ENCODE measurements around the gene TBX1. TPM values are rescaled to one million over a fixed set of nuclear protein-coding genes. Genes with fewer than 3 reads are reported as not detected.

Gene TBX1
- total and polyA plus RNA-seq, 2 of the 13 experiments (the other 11 are each of a cell fraction or from before 2014, with no cell fraction given), result not detected

DNA sequence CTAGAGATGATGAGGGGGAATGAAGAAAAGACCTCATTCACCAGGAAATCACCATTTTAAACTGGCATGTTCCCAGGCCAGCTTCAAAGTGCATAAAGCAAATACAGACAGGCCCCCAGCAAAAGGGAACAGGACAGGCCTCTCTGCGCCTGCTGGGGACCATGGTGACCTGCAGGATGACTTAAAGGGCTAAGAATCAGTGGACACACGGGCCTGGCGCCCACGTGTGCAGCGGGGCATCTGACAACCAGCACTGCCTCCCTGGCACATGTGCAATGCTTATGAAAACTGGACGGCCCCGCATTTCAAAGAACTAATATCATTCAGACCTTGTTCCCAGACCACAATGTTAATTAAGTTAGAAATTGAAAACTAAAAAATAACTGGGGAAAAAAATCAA, 35.6 kb downstream of the TBX1 start:
- TF ChIP-seq TARDBP (CRISPR knock-in tag; IDR thresholded peaks at IDR 0.05) (no peak), ZFP1 (CRISPR knock-in tag; IDR thresholded peaks at IDR 0.05) (no peak), HOXA5 (CRISPR knock-in tag; IDR thresholded peaks at IDR 0.05) (no peak), MXD3 (CRISPR knock-in tag; IDR thresholded peaks at IDR 0.05) (no peak), ZNF570 (CRISPR knock-in tag; IDR thresholded peaks at IDR 0.05; ENCODE audit: borderline replicate concordance) (no peak), SUZ12 (IDR thresholded peaks at IDR 0.05; ENCODE audit: low read depth, low read length) (no peak), U2AF1 (optimal IDR thresholded peaks at IDR 0.05; ENCODE audit: low read depth, low read length) (no peak), ERF (CRISPR knock-in tag; IDR thresholded peaks at IDR 0.05) (no peak)
- TF ChIP-seq, protein P1, sequence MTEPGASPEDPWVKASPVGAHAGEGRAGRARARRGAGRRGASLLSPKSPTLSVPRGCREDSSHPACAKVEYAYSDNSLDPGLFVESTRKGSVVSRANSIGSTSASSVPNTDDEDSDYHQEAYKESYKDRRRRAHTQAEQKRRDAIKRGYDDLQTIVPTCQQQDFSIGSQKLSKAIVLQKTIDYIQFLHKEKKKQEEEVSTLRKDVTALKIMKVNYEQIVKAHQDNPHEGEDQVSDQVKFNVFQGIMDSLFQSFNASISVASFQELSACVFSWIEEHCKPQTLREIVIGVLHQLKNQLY (CRISPR knock-in tag; IDR thresholded peaks at IDR 0.05), result no peak
- TF ChIP-seq, protein P2, sequence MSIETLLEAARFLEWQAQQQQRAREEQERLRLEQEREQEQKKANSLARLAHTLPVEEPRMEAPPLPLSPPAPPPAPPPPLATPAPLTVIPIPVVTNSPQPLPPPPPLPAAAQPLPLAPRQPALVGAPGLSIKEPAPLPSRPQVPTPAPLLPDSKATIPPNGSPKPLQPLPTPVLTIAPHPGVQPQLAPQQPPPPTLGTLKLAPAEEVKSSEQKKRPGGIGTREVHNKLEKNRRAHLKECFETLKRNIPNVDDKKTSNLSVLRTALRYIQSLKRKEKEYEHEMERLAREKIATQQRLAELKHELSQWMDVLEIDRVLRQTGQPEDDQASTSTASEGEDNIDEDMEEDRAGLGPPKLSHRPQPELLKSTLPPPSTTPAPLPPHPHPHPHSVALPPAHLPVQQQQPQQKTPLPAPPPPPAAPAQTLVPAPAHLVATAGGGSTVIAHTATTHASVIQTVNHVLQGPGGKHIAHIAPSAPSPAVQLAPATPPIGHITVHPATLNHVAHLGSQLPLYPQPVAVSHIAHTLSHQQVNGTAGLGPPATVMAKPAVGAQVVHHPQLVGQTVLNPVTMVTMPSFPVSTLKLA (IDR thresholded peaks at IDR 0.05), result no peak
- TF ChIP-seq, protein P3, sequence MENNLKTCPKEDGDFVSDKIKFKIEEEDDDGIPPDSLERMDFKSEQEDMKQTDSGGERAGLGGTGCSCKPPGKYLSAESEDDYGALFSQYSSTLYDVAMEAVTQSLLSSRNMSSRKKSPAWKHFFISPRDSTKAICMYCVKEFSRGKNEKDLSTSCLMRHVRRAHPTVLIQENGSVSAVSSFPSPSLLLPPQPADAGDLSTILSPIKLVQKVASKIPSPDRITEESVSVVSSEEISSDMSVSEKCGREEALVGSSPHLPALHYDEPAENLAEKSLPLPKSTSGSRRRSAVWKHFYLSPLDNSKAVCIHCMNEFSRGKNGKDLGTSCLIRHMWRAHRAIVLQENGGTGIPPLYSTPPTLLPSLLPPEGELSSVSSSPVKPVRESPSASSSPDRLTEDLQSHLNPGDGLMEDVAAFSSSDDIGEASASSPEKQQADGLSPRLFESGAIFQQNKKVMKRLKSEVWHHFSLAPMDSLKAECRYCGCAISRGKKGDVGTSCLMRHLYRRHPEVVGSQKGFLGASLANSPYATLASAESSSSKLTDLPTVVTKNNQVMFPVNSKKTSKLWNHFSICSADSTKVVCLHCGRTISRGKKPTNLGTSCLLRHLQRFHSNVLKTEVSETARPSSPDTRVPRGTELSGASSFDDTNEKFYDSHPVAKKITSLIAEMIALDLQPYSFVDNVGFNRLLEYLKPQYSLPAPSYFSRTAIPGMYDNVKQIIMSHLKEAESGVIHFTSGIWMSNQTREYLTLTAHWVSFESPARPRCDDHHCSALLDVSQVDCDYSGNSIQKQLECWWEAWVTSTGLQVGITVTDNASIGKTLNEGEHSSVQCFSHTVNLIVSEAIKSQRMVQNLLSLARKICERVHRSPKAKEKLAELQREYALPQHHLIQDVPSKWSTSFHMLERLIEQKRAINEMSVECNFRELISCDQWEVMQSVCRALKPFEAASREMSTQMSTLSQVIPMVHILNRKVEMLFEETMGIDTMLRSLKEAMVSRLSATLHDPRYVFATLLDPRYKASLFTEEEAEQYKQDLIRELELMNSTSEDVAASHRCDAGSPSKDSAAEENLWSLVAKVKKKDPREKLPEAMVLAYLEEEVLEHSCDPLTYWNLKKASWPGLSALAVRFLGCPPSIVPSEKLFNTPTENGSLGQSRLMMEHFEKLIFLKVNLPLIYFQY (CRISPR knock-in tag; IDR thresholded peaks at IDR 0.05; ENCODE audit: borderline replicate concordance), result no peak
- Histone ChIP-seq H3K27ac (ENCODE audit: extremely low read length, insufficient read depth, low read length) (no peak overlapping the region), H3K4me1 (ENCODE audit: insufficient read depth, low read length) (peaks cover 7% of the 10 kb centered on the region; the same call in 1 of the 2 replicates), H3K9me3 (ENCODE audit: low read length) (no peaks in the 10 kb centered on the region), H3K36me3 (replicated peaks in 1 of 2; ENCODE audit: control insufficient read depth in 1 of 2, insufficient read depth in 2 of 2, low read length in 2 of 2) (no peaks in the 10 kb centered on the region), H3K4me2 (ENCODE audit: low read depth, low read length) (no peak overlapping the region), H3K27me3 (ENCODE audit: control insufficient read depth in 1 of 2, insufficient read depth in 2 of 2, low read length in 2 of 2) (no peaks in the 10 kb centered on the region), H3K9ac (ENCODE audit: insufficient read depth, low read depth, low read length) (no peak overlapping the region), H3K4me3 (replicated peaks in 1 of 3; ENCODE audit: insufficient read depth in 1 of 3, low read depth in 2 of 3, low read length in 3 of 3) (no peak overlapping the region), H2AFZ (ENCODE audit: low read length) (no peak overlapping the region), H3K79me2 (ENCODE audit: insufficient read depth, low read length) (no peaks in the 10 kb centered on the region), H4K20me1 (ENCODE audit: insufficient read depth, low read length) (no peaks in the 10 kb centered on the region)
- FAIRE-seq (no peak), ATAC-seq (no peak), DNase-seq (ENCODE audit: low spot score) (no peak)
- WGBS (ENCODE audit: low lambda C conversion rate), result 84% methylated on average over 7 of the region's 7 CpGs
- POLR2A ChIA-PET, result no interaction called here
- in situ Hi-C loops (cut with HindIII; ENCODE audit: extremely low pct_ligation_motif_present, low pct_unique_long_range_greater_than_20kb), result no loop called here
- intact Hi-C loops (cut with micrococcal nuclease; ENCODE audit: unreplicated experiment), result no loop called here
- BruUV-seq (replicated peaks), result no TSS peak
- CTCF ChIA-PET (ENCODE audit: low intra/inter-chr PET ratio, low total read pairs), result no interaction called here
